Vagina (tissue), 2 donors: ENCODE results near the gene CLDN7. TPM values are rescaled to one million over a fixed set of nuclear protein-coding genes. Genes with fewer than 3 reads are reported as not detected.

Experiments used
- DNase-seq, 2 donors: peaks; one replicate each; pipeline ENCODE4 v3.0.0-alpha.2; 2017; ENCODE audit errors: extremely low spot score in 2 of 2
- H3K27ac ChIP-seq: fragments of 200-600 bp; sonication (generic); one replicate; pipeline ENCODE4 v1.5.1; 2019
- H3K27me3 ChIP-seq: fragments of 200-600 bp; sonication (generic); one replicate; pipeline ENCODE4 v1.5.1; 2019
- H3K36me3 ChIP-seq, 2 donors: fragments of 200-600 bp; sonication (generic); one replicate each; pipeline ENCODE4 v1.5.1; 2017 to 2019
- H3K4me1 ChIP-seq: fragments of 200-600 bp; sonication (generic); one replicate; pipeline ENCODE4 v1.5.1; 2019
- H3K4me3 ChIP-seq, 2 donors: fragments of 200-600 bp; sonication (generic); 1 replicate in 1 of 2; 2 replicates in 1 of 2; pipeline ENCODE4 v1.5.1; 2016 to 2019
- H3K9me3 ChIP-seq: fragments of 200-600 bp; sonication (generic); one replicate; pipeline ENCODE4 v1.5.1; 2019
- POLR2A ChIP-seq, 2 donors: fragments of 450-650 bp; IDR thresholded peaks; one replicate each; pipeline ENCODE4 v1.6.1; 2017; ENCODE audit warnings: antibody characterized with exemption in 2 of 2, mild to moderate bottlenecking in 2 of 2, moderate library complexity in 2 of 2
- POLR2AphosphoS5 ChIP-seq, 2 donors: sonication (generic); formaldehyde crosslinking; IDR thresholded peaks; one replicate each; pipeline ENCODE4 v1.9.0; 2017; ENCODE audit warnings: antibody characterized with exemption in 2 of 2, mild to moderate bottlenecking in 2 of 2, low read depth in 1 of 2; ENCODE audit not compliant: insufficient read depth in 1 of 2
- intact Hi-C: fragments of 100-400 bp; cut with DNase I; formaldehyde crosslinking; loops from one replicate; pipeline ENCODE4 v1.15.1; 2023
- microRNA counts, 2 donors: library from miRNA; unstranded; fragments of <30 nt; microRNA quantifications; one replicate each; lab custom pipeline; 2016 to 2017
- microRNA-seq: library from miRNA; unstranded; fragments of <30 nt; microRNA quantifications from one replicate; pipeline ENCODE4, GENCODE V29; 2017; ENCODE audit warnings: borderline number of aligned reads, borderline replicate concordance
- small RNA-seq: library from RNA; depleted of rRNA; stranded (forward); fragments of <200 nt; gene quantifications from one replicate; pipeline ENCODE3, GENCODE V24; 2016
- total RNA-seq: library from RNA; depleted of rRNA; stranded (reverse); fragments of >200 nt; gene quantifications from one replicate; pipeline ENCODE4 v1.2.3, GENCODE V29; 2016
- TF ChIP-seq, protein P1 (sequence below), 3 experiments: fragments of 450-650 bp in 2 of 3; fragments of 200-600 bp in 1 of 3; sonication (generic) in 1 of 3; IDR thresholded peaks; one replicate each; pipeline ENCODE4 v1.5.1; 2017 to 2019; ENCODE audit warnings: antibody characterized with exemption in 3 of 3, mild to moderate bottlenecking in 2 of 3, moderate library complexity in 2 of 3

Gene CLDN7
- total RNA-seq, 1 donor from 2014 or later, result 75.9 TPM

- H3K4me1 ChIP-seq, result peaks cover 58% of the 10 kb centered on the region
- no peaks in the 10 kb centered on the region for H3K27me3 ChIP-seq
- H3K36me3 ChIP-seq, result no peaks in the 10 kb centered on the region
- no peaks in the 10 kb centered on the region for H3K9me3 ChIP-seq
- peak overlapping the region; percentile 24 to 29 for H3K4me3 ChIP-seq
- intact Hi-C loops, result no loop called here
- no peak overlapping the region for H3K27ac ChIP-seq
- TF ChIP-seq, protein P1, sequence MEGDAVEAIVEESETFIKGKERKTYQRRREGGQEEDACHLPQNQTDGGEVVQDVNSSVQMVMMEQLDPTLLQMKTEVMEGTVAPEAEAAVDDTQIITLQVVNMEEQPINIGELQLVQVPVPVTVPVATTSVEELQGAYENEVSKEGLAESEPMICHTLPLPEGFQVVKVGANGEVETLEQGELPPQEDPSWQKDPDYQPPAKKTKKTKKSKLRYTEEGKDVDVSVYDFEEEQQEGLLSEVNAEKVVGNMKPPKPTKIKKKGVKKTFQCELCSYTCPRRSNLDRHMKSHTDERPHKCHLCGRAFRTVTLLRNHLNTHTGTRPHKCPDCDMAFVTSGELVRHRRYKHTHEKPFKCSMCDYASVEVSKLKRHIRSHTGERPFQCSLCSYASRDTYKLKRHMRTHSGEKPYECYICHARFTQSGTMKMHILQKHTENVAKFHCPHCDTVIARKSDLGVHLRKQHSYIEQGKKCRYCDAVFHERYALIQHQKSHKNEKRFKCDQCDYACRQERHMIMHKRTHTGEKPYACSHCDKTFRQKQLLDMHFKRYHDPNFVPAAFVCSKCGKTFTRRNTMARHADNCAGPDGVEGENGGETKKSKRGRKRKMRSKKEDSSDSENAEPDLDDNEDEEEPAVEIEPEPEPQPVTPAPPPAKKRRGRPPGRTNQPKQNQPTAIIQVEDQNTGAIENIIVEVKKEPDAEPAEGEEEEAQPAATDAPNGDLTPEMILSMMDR (IDR thresholded peaks at IDR 0.05), result no peak
- TF ChIP-seq POLR2A (IDR thresholded peaks at IDR 0.05) (no peak), POLR2AphosphoS5 (IDR thresholded peaks at IDR 0.05; ENCODE audit: insufficient read depth in 1 of 2, low read depth in 1 of 2) (no peak)
- no peak for DNase-seq
Observed at GRCh38 chr17:7211491-7212273, 50.6 kb downstream of the CLDN7 start.

MicroRNAs within 50 kb of the gene (microRNA counts, 767-probe panel; counts per million panel counts)
- 238 to 261 counts per million in 2 donors for microRNA hsa-miR-324-3p (lab: Ali Mortazavi, UCI)
- microRNA hsa-miR-324-5p (lab: Ali Mortazavi, UCI), result 1,257 to 4,378 counts per million in 2 donors

Small RNA genes within 50 kb of the gene (microRNA-seq; reads per million reads assigned to microRNA genes)
- 1,223 reads per million, percentile 81 among the genes with 10 or more reads in this experiment for gene MIR324

Small RNA genes within 50 kb of the gene (small RNA-seq; reads per million reads assigned to genes)
- gene MIR324, result 5.3 reads per million, percentile 88 among the genes with 10 or more reads in this experiment
- gene RF00019, result not detected

Other genes starting within 250 kb of the CLDN7 start
- 155 TPM for gene RNASEK, start 249.9 kb downstream of the CLDN7 start, total RNA-seq
- gene BCL6B, start 239.4 kb downstream of the CLDN7 start, total RNA-seq, result 10.1 TPM
- gene SLC16A13, start 226.5 kb downstream of the CLDN7 start, total RNA-seq, result 2.0 TPM
- not detected for gene SLC16A11, start 218.4 kb downstream of the CLDN7 start, total RNA-seq
- 3.7 TPM for gene CLEC10A, start 182.2 kb downstream of the CLDN7 start, total RNA-seq
- 2.7 TPM for gene ASGR2, start 147.7 kb downstream of the CLDN7 start, total RNA-seq
- 2.5 TPM for gene ASGR1, start 83.1 kb downstream of the CLDN7 start, total RNA-seq
- gene DLG4, start 42.6 kb downstream of the CLDN7 start, total RNA-seq, result 23.3 TPM
- gene ACADVL, start 42.5 kb downstream of the CLDN7 start, total RNA-seq, result 957 TPM
- 53.0 TPM for gene DVL2, start 28.0 kb downstream of the CLDN7 start, total RNA-seq
- 24.8 TPM for gene PHF23, start 23.0 kb downstream of the CLDN7 start, total RNA-seq
- gene GABARAP, start 20.0 kb downstream of the CLDN7 start, total RNA-seq, result 395 TPM
- gene CTDNEP1, start 10.7 kb downstream of the CLDN7 start, total RNA-seq, result 64.6 TPM
- gene ELP5, start 10.3 kb downstream of the CLDN7 start, total RNA-seq, result 30.9 TPM
- gene SLC2A4, start 19.2 kb upstream of the CLDN7 start, total RNA-seq, result 3.2 TPM
- gene YBX2, start 32.2 kb upstream of the CLDN7 start, total RNA-seq, result 0.25 TPM
- gene EIF5A, start 45.1 kb upstream of the CLDN7 start, total RNA-seq, result 238 TPM
- 51.1 TPM for gene GPS2, start 52.9 kb upstream of the CLDN7 start, total RNA-seq
- 22.6 TPM for gene NEURL4, start 66.9 kb upstream of the CLDN7 start, total RNA-seq
- gene ACAP1, start 74.1 kb upstream of the CLDN7 start, total RNA-seq, result 7.6 TPM
- 12.5 TPM for gene KCTD11, start 89.7 kb upstream of the CLDN7 start, total RNA-seq
- gene TMEM95, start 92.7 kb upstream of the CLDN7 start, total RNA-seq, result not detected
- gene TNK1, start 118.6 kb upstream of the CLDN7 start, total RNA-seq, result 10.1 TPM
- 37.1 TPM for gene PLSCR3, start 132.0 kb upstream of the CLDN7 start, total RNA-seq
- gene TMEM256, start 141.6 kb upstream of the CLDN7 start, total RNA-seq, result 118 TPM
- gene NLGN2, start 145.4 kb upstream of the CLDN7 start, total RNA-seq, result 25.5 TPM
- gene SPEM1, start 157.8 kb upstream of the CLDN7 start, total RNA-seq, result not detected
- not detected for gene SPEM2, start 163.1 kb upstream of the CLDN7 start, total RNA-seq
- not detected for gene SPEM3, start 166.4 kb upstream of the CLDN7 start, total RNA-seq
- gene TMEM102, start 173.0 kb upstream of the CLDN7 start, total RNA-seq, result 9.8 TPM
- gene FGF11, start 177.0 kb upstream of the CLDN7 start, total RNA-seq, result 10.8 TPM
- gene CHRNB1, start 182.6 kb upstream of the CLDN7 start, total RNA-seq, result 5.9 TPM
- 38.1 TPM for gene ZBTB4, start 217.2 kb upstream of the CLDN7 start, total RNA-seq
- gene SLC35G6, start 219.0 kb upstream of the CLDN7 start, total RNA-seq, result not detected
- 118 TPM for gene POLR2A, start 221.9 kb upstream of the CLDN7 start, total RNA-seq